Body of pancreas (tissue), 4 donors: ENCODE data around the gene PLPPR5.

Experiments
- POLR2A ChIP-seq, 3 donors: fragments of 450-650 bp; IDR thresholded peaks; one replicate each; pipeline ENCODE4 v1.6.1; 2016; ENCODE audit warnings: antibody characterized with exemption in 3 of 3, mild to moderate bottlenecking in 2 of 3
- TF ChIP-seq, protein P1 (sequence below), 7 experiments: fragments of 450-650 bp in 4 of 7; fragments of 200-600 bp in 3 of 7; sonication (generic) in 3 of 7; IDR thresholded peaks; one replicate each; pipeline ENCODE4 v1.5.1; 2016 to 2019; ENCODE audit warnings: antibody characterized with exemption in 7 of 7

DNA sequence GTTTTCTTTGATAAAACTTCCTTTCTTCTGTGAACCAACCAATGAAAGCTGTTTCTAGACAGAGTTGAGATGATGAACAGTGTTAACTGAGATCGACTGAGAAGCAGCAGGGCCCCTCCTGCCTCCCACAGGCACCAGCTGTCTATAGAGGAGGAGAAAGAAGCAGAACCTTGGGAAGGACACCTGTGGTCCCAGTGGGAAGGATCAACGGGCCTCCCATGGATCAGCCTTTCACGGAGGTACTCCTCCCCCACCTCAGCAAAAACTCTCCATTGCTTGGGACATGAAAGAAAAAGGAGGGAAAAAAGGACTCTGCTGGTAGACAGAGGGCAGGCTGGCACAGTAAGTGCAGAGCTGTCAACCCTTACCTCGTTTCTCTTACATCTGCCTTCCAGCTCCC is 40.5 kb downstream of the PLPPR5 start:
- TF ChIP-seq, protein P1, sequence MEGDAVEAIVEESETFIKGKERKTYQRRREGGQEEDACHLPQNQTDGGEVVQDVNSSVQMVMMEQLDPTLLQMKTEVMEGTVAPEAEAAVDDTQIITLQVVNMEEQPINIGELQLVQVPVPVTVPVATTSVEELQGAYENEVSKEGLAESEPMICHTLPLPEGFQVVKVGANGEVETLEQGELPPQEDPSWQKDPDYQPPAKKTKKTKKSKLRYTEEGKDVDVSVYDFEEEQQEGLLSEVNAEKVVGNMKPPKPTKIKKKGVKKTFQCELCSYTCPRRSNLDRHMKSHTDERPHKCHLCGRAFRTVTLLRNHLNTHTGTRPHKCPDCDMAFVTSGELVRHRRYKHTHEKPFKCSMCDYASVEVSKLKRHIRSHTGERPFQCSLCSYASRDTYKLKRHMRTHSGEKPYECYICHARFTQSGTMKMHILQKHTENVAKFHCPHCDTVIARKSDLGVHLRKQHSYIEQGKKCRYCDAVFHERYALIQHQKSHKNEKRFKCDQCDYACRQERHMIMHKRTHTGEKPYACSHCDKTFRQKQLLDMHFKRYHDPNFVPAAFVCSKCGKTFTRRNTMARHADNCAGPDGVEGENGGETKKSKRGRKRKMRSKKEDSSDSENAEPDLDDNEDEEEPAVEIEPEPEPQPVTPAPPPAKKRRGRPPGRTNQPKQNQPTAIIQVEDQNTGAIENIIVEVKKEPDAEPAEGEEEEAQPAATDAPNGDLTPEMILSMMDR (IDR thresholded peaks at IDR 0.05) = no peak
- TF ChIP-seq POLR2A (IDR thresholded peaks at IDR 0.05) = no peak
